Measurements from ENCODE around the gene SYNPO.

Gene SYNPO

GRCh38 chr5:150641006-150641570 is 628 bp downstream of the SYNPO start:
- TF ChIP-seq, protein P1, sequence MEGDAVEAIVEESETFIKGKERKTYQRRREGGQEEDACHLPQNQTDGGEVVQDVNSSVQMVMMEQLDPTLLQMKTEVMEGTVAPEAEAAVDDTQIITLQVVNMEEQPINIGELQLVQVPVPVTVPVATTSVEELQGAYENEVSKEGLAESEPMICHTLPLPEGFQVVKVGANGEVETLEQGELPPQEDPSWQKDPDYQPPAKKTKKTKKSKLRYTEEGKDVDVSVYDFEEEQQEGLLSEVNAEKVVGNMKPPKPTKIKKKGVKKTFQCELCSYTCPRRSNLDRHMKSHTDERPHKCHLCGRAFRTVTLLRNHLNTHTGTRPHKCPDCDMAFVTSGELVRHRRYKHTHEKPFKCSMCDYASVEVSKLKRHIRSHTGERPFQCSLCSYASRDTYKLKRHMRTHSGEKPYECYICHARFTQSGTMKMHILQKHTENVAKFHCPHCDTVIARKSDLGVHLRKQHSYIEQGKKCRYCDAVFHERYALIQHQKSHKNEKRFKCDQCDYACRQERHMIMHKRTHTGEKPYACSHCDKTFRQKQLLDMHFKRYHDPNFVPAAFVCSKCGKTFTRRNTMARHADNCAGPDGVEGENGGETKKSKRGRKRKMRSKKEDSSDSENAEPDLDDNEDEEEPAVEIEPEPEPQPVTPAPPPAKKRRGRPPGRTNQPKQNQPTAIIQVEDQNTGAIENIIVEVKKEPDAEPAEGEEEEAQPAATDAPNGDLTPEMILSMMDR (IDR thresholded peaks at IDR 0.05; ENCODE audit: low read depth, low read length, missing control alignments): no peak
- no peak overlapping the region for H3K4me3 ChIP-seq (ENCODE audit: low read depth, low read length)
- no peak for DNase-seq (ENCODE audit: low read depth)

DNA sequence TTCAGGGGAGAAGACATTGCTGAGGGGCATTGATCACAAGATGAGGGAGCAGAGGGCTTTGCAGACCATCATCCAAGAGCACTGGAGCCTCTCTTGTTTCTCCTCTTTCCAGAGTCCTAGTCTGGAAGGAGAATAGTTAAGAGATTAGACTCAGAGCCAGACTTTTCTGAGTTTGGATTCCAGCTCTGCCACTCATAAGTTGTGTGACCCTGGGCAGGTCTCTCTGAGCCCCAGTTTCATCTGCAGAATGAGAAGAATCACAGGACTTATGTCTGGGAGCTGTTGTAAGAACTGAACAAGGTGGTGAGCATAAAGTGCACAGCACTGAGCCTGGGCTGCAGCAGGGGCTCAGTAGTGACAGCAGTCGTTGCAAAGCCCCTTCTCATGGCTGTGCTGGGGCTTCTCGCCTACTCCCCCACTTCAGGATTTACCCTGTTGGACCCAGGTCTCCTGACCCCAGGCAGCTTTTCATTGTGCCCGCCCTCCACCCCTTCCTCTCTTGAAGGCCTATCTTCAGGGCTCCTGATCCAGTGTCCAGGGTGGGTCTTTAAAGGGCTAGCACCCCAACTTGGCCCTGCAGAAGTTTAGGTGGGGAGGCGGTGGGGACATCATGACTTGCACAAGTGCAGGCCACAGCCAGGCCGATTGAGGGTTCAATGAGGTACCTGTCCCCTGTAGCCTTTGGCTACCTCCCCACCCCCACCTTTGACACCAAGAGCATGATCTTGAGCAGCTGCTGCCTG is 1.5 kb downstream of the SYNPO start:
- H3K4me3 ChIP-seq (ENCODE audit: low read depth, low read length): no peak overlapping the region
- DNase-seq (ENCODE audit: low read depth): no peak
- TF ChIP-seq, protein P1 (IDR thresholded peaks at IDR 0.05; ENCODE audit: low read depth, low read length, missing control alignments): no peak

GRCh38 chr5:150642567-150642927 is 2.1 kb downstream of the SYNPO start:
- H3K4me3 ChIP-seq (ENCODE audit: low read depth, low read length): no peak overlapping the region
- DNase-seq (ENCODE audit: low read depth): no peak
- TF ChIP-seq, protein P1 (IDR thresholded peaks at IDR 0.05; ENCODE audit: low read depth, low read length, missing control alignments): no peak

DNA sequence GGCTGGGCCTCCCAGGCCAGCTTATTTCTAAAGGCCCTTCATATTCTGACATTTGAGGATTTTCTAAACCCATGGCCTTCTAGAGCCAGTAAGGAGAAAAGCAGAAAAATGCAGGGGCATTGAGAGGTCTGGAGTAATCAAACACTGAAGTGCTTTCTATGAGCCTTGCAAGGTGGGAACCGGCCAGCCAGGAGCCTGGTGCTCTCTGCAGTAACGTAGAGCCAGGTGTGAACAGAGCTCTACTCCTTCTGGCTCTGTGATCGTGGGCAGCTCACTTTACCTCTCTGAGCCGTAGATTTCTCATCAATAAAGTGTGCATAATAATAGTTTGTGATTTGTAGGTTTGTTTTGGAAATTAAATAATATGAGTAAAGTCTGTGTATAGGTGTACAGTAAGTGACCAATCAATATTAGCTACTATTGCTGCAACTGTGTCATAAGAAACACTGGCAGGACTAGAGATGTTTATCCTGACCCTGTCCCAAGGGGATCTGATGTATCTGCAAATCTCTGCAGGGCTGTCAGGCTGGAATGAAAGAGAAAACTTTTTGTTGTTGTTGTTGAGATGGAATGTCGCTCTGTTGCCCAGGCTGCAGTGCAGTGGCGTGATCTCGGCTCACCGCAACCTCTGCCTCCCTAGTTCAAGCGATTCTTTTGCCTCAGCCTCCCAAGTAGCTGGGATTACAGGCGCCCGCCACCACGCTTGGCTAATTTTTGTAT is 2.7 kb downstream of the SYNPO start:
- TF ChIP-seq, protein P1 (IDR thresholded peaks at IDR 0.05; ENCODE audit: low read depth, low read length, missing control alignments): no peak
- H3K4me3 ChIP-seq (ENCODE audit: low read depth, low read length): no peak overlapping the region
- no peak for DNase-seq (ENCODE audit: low read depth)

GRCh38 chr5:150644058-150644457 is 3.6 kb downstream of the SYNPO start:
- DNase-seq (ENCODE audit: low read depth): no peak
- TF ChIP-seq, protein P1 (IDR thresholded peaks at IDR 0.05; ENCODE audit: low read depth, low read length, missing control alignments): no peak

GRCh38 chr5:150644514-150644913 is 4.1 kb downstream of the SYNPO start:
- H3K4me3 ChIP-seq (ENCODE audit: low read depth, low read length): no peak overlapping the region
- TF ChIP-seq, protein P1 (IDR thresholded peaks at IDR 0.05; ENCODE audit: low read depth, low read length, missing control alignments): no peak
- DNase-seq (ENCODE audit: low read depth): no peak

More at GRCh38 chr5:150644058-150644457, 3.6 kb downstream of the SYNPO start:
- H3K4me3 ChIP-seq (ENCODE audit: low read depth, low read length): no peak overlapping the region

Data from GM12864 (cell line).